HG03558 (cell line): ENCODE data around the gene GTPBP10.
"Not testable (repeated sequence)": the region's sequence is repeated elsewhere in the genome, so short reads cannot be mapped to it uniquely, and the experiment has no call there.

Source experiments
- ATAC-seq: cut with Tn5 transposase; IDR thresholded peaks from one replicate; pipeline ENCODE4 v1.9.1; 2021; ENCODE audit warnings: moderate number of reproducible peaks; ENCODE audit not compliant: unreplicated experiment; ENCODE audit errors: extremely low read depth

The GTPBP10 gene

GRCh38 chr7:90346336-90347125 lies at the start of gene GTPBP10:
GTPBP10 (plus strand) TSS chr7:90346716; CDS start chr7:90346742, 26 bp downstream.
- ATAC-seq = peak; percentile 96

- ATAC-seq = peak; percentile 70
These were observed 48.1 kb upstream of the GTPBP10 start for GRCh38 chr7:90298145-90299038.

GRCh38 chr7:90303241-90303640 lies 43.3 kb upstream of the GTPBP10 start:
- ATAC-seq = no peak

GRCh38 chr7:90309872-90310271 lies 36.6 kb upstream of the GTPBP10 start:
- ATAC-seq = no peak

GRCh38 chr7:90311175-90311574 lies 35.3 kb upstream of the GTPBP10 start:
- ATAC-seq = no peak

- no peak for ATAC-seq
These were observed 33.8 kb upstream of the GTPBP10 start for GRCh38 chr7:90312745-90313144.

GRCh38 chr7:90313907-90314306 lies 32.6 kb upstream of the GTPBP10 start:
- ATAC-seq = no peak

GRCh38 chr7:90320014-90320413 lies 26.5 kb upstream of the GTPBP10 start:
- no peak for ATAC-seq

- ATAC-seq = no peak
These were observed 26.1 kb upstream of the GTPBP10 start for GRCh38 chr7:90320418-90320800.

- ATAC-seq = no peak
These were observed 25.6 kb upstream of the GTPBP10 start, which contains the start of gene FAM237B for GRCh38 chr7:90320801-90321494. FAM237B (minus strand) TSS chr7:90321304; CDS start chr7:90319748, 1,556 bp downstream.

- ATAC-seq = no peak
These were observed 23.7 kb upstream of the GTPBP10 start for GRCh38 chr7:90322837-90323236.

GRCh38 chr7:90326500-90326899 lies 20.0 kb upstream of the GTPBP10 start:
- ATAC-seq = no peak

- no peak for ATAC-seq
These were observed 12.2 kb upstream of the GTPBP10 start for GRCh38 chr7:90334193-90334843.

GRCh38 chr7:90334926-90335325 lies 11.6 kb upstream of the GTPBP10 start:
- ATAC-seq = not testable (repeated sequence)

GRCh38 chr7:90337106-90337505 lies 9.4 kb upstream of the GTPBP10 start:
- no peak for ATAC-seq

- ATAC-seq = no peak
These were observed 1.5 kb upstream of the GTPBP10 start for GRCh38 chr7:90345016-90345415.

- no peak for ATAC-seq
These were observed 751 bp upstream of the GTPBP10 start for GRCh38 chr7:90345595-90346335.

GRCh38 chr7:90347759-90348158 lies 1.2 kb downstream of the GTPBP10 start:
- ATAC-seq = no peak

GRCh38 chr7:90349305-90349704 lies 2.8 kb downstream of the GTPBP10 start:
- no peak for ATAC-seq
